ENCODE measurements around the gene GLRA3. TPM values are rescaled to one million over a fixed set of nuclear protein-coding genes. Genes with fewer than 3 reads are reported as not detected.

GLRA3 gene
- total RNA-seq, 1 donor from 2014 or later = not detected

- Histone ChIP-seq H4K20me1 (ENCODE audit: low read depth) (no peaks in the 10 kb centered on the region), H3K4me3 (no peak overlapping the region), H3K9ac (no peak overlapping the region), H3K27ac (no peak overlapping the region), H3K79me2 (ENCODE audit: low read depth) (no peaks in the 10 kb centered on the region), H3F3A (ENCODE audit: low read depth) (no peaks in the 10 kb centered on the region), H3K27me3 (no peaks in the 10 kb centered on the region), H3K4me2 (no peak overlapping the region), H3K9me3 (ENCODE audit: low read depth) (no peaks in the 10 kb centered on the region), H3K4me1 (no peaks in the 10 kb centered on the region), H3K36me3 (no peaks in the 10 kb centered on the region), H2AFZ (replicated peaks) (no peak overlapping the region)
- DNase-seq (ENCODE audit: low spot score) = peak; percentile 68
- Mint-ChIP-seq H3K9me3 (no peaks in the 10 kb centered on the region), H3K36me3 (no peaks in the 10 kb centered on the region), H3K4me3 (no peak overlapping the region), H3K27ac (no peak overlapping the region), H3K27me3 (ENCODE audit: insufficient read depth, low read depth) (no peaks in the 10 kb centered on the region), H3K4me1 (no peaks in the 10 kb centered on the region)
- TF ChIP-seq EZH2 (IDR thresholded peaks at IDR 0.05) (no peak), CTCF (IDR thresholded peaks at IDR 0.05) (peak; percentile 79)
Observed at GRCh38 chr4:174764105-174764729, 64.8 kb downstream of the GLRA3 start.

GRCh38 chr4:174763454-174764104, 65.5 kb downstream of the GLRA3 start:
- Mint-ChIP-seq H3K4me1 (no peaks in the 10 kb centered on the region), H3K36me3 (no peaks in the 10 kb centered on the region), H3K4me3 (no peak overlapping the region), H3K27me3 (ENCODE audit: insufficient read depth, low read depth) (no peaks in the 10 kb centered on the region), H3K9me3 (no peaks in the 10 kb centered on the region), H3K27ac (no peak overlapping the region)
- H3K9ac ChIP-seq = no peak overlapping the region
- no peak overlapping the region for H2AFZ ChIP-seq (replicated peaks)
- H3K36me3 ChIP-seq = no peaks in the 10 kb centered on the region
- H3K27ac ChIP-seq = no peak overlapping the region
- no peak for TF ChIP-seq EZH2 (IDR thresholded peaks at IDR 0.05)
- no peak for TF ChIP-seq EZH2phosphoT487 (IDR thresholded peaks at IDR 0.05)
- no peak for TF ChIP-seq CTCF (IDR thresholded peaks at IDR 0.05)
- no peaks in the 10 kb centered on the region for H4K20me1 ChIP-seq (ENCODE audit: low read depth)
- no peaks in the 10 kb centered on the region for H3K9me3 ChIP-seq (ENCODE audit: low read depth)
- DNase-seq (ENCODE audit: low spot score) = no peak
- H3K4me3 ChIP-seq = no peak overlapping the region
- H3K79me2 ChIP-seq (ENCODE audit: low read depth) = no peaks in the 10 kb centered on the region
- no peak overlapping the region for H3K4me2 ChIP-seq
- H3K4me1 ChIP-seq = no peaks in the 10 kb centered on the region
- no peaks in the 10 kb centered on the region for H3K27me3 ChIP-seq
- no peaks in the 10 kb centered on the region for H3F3A ChIP-seq (ENCODE audit: low read depth)

- Mint-ChIP-seq H3K27ac (no peak overlapping the region), H3K36me3 (no peaks in the 10 kb centered on the region), H3K4me1 (peaks cover 6% of the 10 kb centered on the region), H3K9me3 (no peaks in the 10 kb centered on the region), H3K27me3 (ENCODE audit: insufficient read depth, low read depth) (no peaks in the 10 kb centered on the region), H3K4me3 (no peak overlapping the region)
- Histone ChIP-seq H3K4me1 (no peaks in the 10 kb centered on the region), H3K27me3 (no peaks in the 10 kb centered on the region), H3K4me2 (no peak overlapping the region), H3K79me2 (ENCODE audit: low read depth) (no peaks in the 10 kb centered on the region), H4K20me1 (ENCODE audit: low read depth) (no peaks in the 10 kb centered on the region), H3K27ac (no peak overlapping the region), H3K36me3 (no peaks in the 10 kb centered on the region), H3K9me3 (ENCODE audit: low read depth) (no peaks in the 10 kb centered on the region), H3K4me3 (no peak overlapping the region), H3F3A (ENCODE audit: low read depth) (no peaks in the 10 kb centered on the region), H2AFZ (replicated peaks) (no peak overlapping the region), H3K9ac (no peak overlapping the region)
- no peak for TF ChIP-seq EZH2phosphoT487 (IDR thresholded peaks at IDR 0.05)
- TF ChIP-seq EZH2 (IDR thresholded peaks at IDR 0.05) = no peak
- no peak for TF ChIP-seq CTCF (IDR thresholded peaks at IDR 0.05)
- DNase-seq (ENCODE audit: low spot score) = no peak
Observed at GRCh38 chr4:174761451-174761850, 67.6 kb downstream of the GLRA3 start.

All from neural progenitor cell (in vitro differentiated cells).